Measurements from ENCODE around the gene SLC9A1.
A peak's percentile ranks its signal among the peaks of the same experiment; 100 is the strongest.

The SLC9A1 gene

DNA sequence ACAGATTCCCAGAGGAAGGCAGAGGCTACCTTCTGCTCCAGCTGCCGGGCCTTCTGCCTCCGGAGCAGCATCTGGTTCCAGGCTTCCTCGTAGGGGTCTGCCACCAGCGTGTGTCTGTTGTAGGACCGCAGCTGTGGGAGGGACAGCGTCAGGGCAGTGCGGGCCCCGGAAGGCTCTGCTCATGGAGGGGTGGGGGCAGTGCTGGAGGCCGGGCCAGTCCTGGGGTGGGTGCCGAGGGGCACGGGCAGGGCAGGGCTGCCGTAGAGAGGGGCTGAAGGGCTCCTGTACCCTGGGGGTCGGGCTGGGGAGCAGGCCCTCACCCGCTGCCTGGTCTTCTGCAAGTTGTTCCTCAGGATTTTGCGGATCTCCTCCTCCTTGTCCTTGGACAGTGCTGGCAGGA is 53.2 kb downstream of the SLC9A1 start:
- no peak overlapping the region for H3K9ac ChIP-seq (ENCODE audit: low read depth in 1 of 2, low read length in 2 of 2)
- peaks cover 14 to 21% of the 10 kb centered on the region in 2 donors for H3K36me3 ChIP-seq (ENCODE audit: control insufficient read depth in 2 of 2, insufficient read depth in 2 of 2, low read length in 2 of 2)
- no peak overlapping the region for H3K27ac ChIP-seq (ENCODE audit: low read depth in 2 of 2, low read length in 2 of 2)
- no peaks in the 10 kb centered on the region for H3K9me3 ChIP-seq (ENCODE audit: control insufficient read depth in 2 of 2, low read length in 2 of 2)
- H3K4me1 ChIP-seq (ENCODE audit: control insufficient read depth in 2 of 2, insufficient read depth in 2 of 2, low read length in 2 of 2), result peaks cover 11 to 15% of the 10 kb centered on the region in 2 donors
- no peak overlapping the region for H3K4me3 ChIP-seq (ENCODE audit: low read length in 2 of 2)
- no peaks in the 10 kb centered on the region for H3K27me3 ChIP-seq (ENCODE audit: control insufficient read depth in 2 of 2, insufficient read depth in 2 of 2, low read length in 2 of 2)

GRCh38 chr1:27101054-27101491 is 53.9 kb downstream of the SLC9A1 start:
- Histone ChIP-seq H3K36me3 (ENCODE audit: control insufficient read depth in 2 of 2, insufficient read depth in 2 of 2, low read length in 2 of 2) (peaks cover 11 to 20% of the 10 kb centered on the region in 2 donors), H3K27ac (ENCODE audit: low read depth in 2 of 2, low read length in 2 of 2) (no peak overlapping the region), H3K27me3 (ENCODE audit: control insufficient read depth in 2 of 2, insufficient read depth in 2 of 2, low read length in 2 of 2) (no peaks in the 10 kb centered on the region), H3K9ac (ENCODE audit: low read depth in 1 of 2, low read length in 2 of 2) (no peak overlapping the region), H3K9me3 (ENCODE audit: control insufficient read depth in 2 of 2, low read length in 2 of 2) (no peaks in the 10 kb centered on the region), H3K4me3 (ENCODE audit: low read length in 2 of 2) (no peak overlapping the region), H3K4me1 (ENCODE audit: control insufficient read depth in 2 of 2, insufficient read depth in 2 of 2, low read length in 2 of 2) (peaks cover 11 to 15% of the 10 kb centered on the region in 2 donors)

DNA sequence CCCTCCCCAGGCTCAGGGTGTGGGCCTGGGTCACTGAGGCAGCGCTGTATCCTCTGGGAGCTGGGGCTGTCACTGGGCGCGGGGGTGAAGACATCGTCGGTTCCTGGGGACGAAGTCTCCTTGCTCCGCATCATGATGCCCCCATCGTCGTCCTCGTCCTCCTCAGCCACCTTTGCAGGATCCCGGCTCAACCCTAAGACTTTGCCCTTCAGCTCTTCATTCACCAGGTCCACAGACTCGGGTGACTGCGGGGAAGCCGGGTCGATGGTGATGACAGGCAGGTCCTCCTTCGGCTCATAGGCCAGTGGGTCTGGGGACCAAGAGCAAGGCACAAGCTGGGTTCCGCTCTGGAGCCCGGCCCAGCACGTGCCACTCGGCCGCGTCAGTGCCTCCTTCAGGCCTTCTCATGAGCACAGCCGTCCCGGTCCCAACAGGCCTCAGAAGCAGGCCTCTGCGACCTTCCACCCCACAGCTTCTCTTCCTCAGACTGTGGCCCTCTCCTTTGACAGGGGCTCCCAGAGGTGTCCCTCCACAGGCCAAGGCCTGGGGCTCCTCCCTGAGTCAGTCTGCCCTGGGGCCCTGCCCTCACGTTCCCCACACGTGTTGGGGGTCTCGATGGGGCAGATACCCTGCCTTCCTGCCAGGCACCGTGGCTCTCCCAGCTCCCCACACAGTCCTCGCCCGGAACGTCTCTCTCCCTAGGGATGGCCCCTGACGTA is 54.4 kb downstream of the SLC9A1 start:
- H3K4me1 ChIP-seq (ENCODE audit: control insufficient read depth in 2 of 2, insufficient read depth in 2 of 2, low read length in 2 of 2), result peaks cover 11 to 15% of the 10 kb centered on the region in 2 donors
- no peaks in the 10 kb centered on the region for H3K9me3 ChIP-seq (ENCODE audit: control insufficient read depth in 2 of 2, low read length in 2 of 2)
- H3K4me3 ChIP-seq (ENCODE audit: low read length in 2 of 2), result no peak overlapping the region
- H3K27ac ChIP-seq (ENCODE audit: low read depth in 2 of 2, low read length in 2 of 2), result peak overlapping the region in 1 of 2 donors; percentile 9
- no peak overlapping the region for H3K9ac ChIP-seq (ENCODE audit: low read depth in 1 of 2, low read length in 2 of 2)
- H3K36me3 ChIP-seq (ENCODE audit: control insufficient read depth in 2 of 2, insufficient read depth in 2 of 2, low read length in 2 of 2), result peaks cover 11 to 14% of the 10 kb centered on the region in 2 donors
- no peaks in the 10 kb centered on the region for H3K27me3 ChIP-seq (ENCODE audit: control insufficient read depth in 2 of 2, insufficient read depth in 2 of 2, low read length in 2 of 2)

DNA sequence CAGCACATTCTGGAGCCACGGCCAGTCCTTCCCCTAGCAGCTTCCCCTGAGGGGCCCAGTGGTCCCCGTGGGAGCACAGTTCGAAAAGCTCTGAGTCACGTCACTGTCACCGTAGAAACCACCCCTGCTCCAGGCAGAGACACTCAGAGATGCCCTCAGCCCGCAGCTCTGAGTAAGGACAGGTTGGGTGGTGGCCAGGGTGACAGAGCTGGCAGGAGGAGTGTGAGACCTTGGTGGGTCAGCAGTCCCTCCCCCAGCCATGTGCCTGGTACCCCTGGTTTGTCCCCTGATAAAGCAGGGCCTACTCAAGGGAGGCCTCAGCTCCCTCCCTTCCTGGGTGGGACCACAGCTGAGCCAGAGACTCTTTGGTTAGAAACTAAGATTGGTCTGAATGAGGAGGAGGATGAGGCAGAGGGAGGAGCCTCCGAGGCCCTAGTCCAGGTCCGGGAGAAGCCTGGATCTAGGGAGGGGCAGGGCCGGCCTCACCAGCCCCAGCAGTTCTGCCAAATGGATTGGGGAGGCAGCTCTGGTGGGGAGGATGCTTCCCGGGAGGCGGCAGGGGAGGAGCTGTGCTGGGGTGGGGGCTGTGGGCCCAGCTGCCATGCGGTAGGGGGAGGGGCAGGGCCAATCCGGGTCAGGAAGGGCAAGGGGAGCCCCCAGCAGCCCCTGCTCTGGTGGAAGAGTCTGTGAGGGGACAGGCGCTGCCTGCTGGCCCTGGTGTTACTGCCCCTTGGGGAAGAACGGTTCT is 55.2 kb downstream of the SLC9A1 start:
- no peaks in the 10 kb centered on the region for H3K9me3 ChIP-seq (ENCODE audit: control insufficient read depth in 2 of 2, low read length in 2 of 2)
- H3K27me3 ChIP-seq (ENCODE audit: control insufficient read depth in 2 of 2, insufficient read depth in 2 of 2, low read length in 2 of 2), result no peaks in the 10 kb centered on the region
- peak overlapping the region in 1 of 2 donors; percentile 16 for H3K9ac ChIP-seq (ENCODE audit: low read depth in 1 of 2, low read length in 2 of 2)
- peaks cover 11 to 15% of the 10 kb centered on the region in 2 donors for H3K4me1 ChIP-seq (ENCODE audit: control insufficient read depth in 2 of 2, insufficient read depth in 2 of 2, low read length in 2 of 2)
- peak overlapping the region; percentile 43 to 56 for H3K27ac ChIP-seq (ENCODE audit: low read depth in 2 of 2, low read length in 2 of 2)
- peaks cover 9 to 12% of the 10 kb centered on the region in 2 donors for H3K36me3 ChIP-seq (ENCODE audit: control insufficient read depth in 2 of 2, insufficient read depth in 2 of 2, low read length in 2 of 2)
- H3K4me3 ChIP-seq (ENCODE audit: low read length in 2 of 2), result no peak overlapping the region

DNA sequence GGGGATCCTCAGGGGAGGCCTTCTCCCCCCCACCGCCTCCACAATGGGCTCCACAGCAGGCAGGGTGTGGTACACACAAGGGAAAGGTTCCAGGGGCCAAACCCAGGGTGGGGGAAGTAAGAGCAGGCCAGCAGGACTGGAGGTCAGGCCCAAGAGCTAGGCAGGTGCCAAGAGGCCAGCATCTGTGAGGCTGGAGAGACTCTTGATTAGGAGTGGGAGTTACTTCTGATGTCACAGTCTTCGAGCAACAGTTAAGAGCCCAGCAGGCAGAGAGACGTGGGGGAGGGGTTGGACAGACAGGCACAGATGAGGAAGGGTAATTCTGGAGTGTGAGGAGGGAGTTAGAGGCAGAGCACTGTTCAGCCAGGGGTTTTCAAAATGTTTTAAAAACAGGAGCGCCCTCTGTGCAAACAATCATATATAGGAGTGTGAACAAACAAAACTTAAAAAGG is 55.8 kb downstream of the SLC9A1 start:
- Histone ChIP-seq H3K36me3 (ENCODE audit: control insufficient read depth in 2 of 2, insufficient read depth in 2 of 2, low read length in 2 of 2) (peaks cover 8 to 9% of the 10 kb centered on the region in 2 donors), H3K27ac (ENCODE audit: low read depth in 2 of 2, low read length in 2 of 2) (peak overlapping the region; percentile 43 to 56), H3K9ac (ENCODE audit: low read depth in 1 of 2, low read length in 2 of 2) (no peak overlapping the region), H3K4me1 (ENCODE audit: control insufficient read depth in 2 of 2, insufficient read depth in 2 of 2, low read length in 2 of 2) (peaks cover 11 to 15% of the 10 kb centered on the region in 2 donors), H3K27me3 (ENCODE audit: control insufficient read depth in 2 of 2, insufficient read depth in 2 of 2, low read length in 2 of 2) (no peaks in the 10 kb centered on the region), H3K4me3 (ENCODE audit: low read length in 2 of 2) (no peak overlapping the region), H3K9me3 (ENCODE audit: control insufficient read depth in 2 of 2, low read length in 2 of 2) (no peaks in the 10 kb centered on the region)

- no peaks in the 10 kb centered on the region for H3K27me3 ChIP-seq (ENCODE audit: control insufficient read depth in 2 of 2, insufficient read depth in 2 of 2, low read length in 2 of 2)
- H3K4me3 ChIP-seq (ENCODE audit: low read length in 2 of 2), result no peak overlapping the region
- peaks cover 8 to 9% of the 10 kb centered on the region in 2 donors for H3K36me3 ChIP-seq (ENCODE audit: control insufficient read depth in 2 of 2, insufficient read depth in 2 of 2, low read length in 2 of 2)
- no peaks in the 10 kb centered on the region for H3K9me3 ChIP-seq (ENCODE audit: control insufficient read depth in 2 of 2, low read length in 2 of 2)
- H3K9ac ChIP-seq (ENCODE audit: low read depth in 1 of 2, low read length in 2 of 2), result no peak overlapping the region
- H3K4me1 ChIP-seq (ENCODE audit: control insufficient read depth in 2 of 2, insufficient read depth in 2 of 2, low read length in 2 of 2), result peaks cover 11 to 15% of the 10 kb centered on the region in 2 donors
- H3K27ac ChIP-seq (ENCODE audit: low read depth in 2 of 2, low read length in 2 of 2), result peak overlapping the region; percentile 43 to 56
These were observed 56.3 kb downstream of the SLC9A1 start for GRCh38 chr1:27098431-27099134.

- Histone ChIP-seq H3K9ac (ENCODE audit: low read depth in 1 of 2, low read length in 2 of 2) (no peak overlapping the region), H3K27me3 (ENCODE audit: control insufficient read depth in 2 of 2, insufficient read depth in 2 of 2, low read length in 2 of 2) (no peaks in the 10 kb centered on the region), H3K27ac (ENCODE audit: low read depth in 2 of 2, low read length in 2 of 2) (no peak overlapping the region), H3K4me1 (ENCODE audit: control insufficient read depth in 2 of 2, insufficient read depth in 2 of 2, low read length in 2 of 2) (peaks cover 11 to 15% of the 10 kb centered on the region in 2 donors), H3K9me3 (ENCODE audit: control insufficient read depth in 2 of 2, low read length in 2 of 2) (no peaks in the 10 kb centered on the region), H3K4me3 (ENCODE audit: low read length in 2 of 2) (no peak overlapping the region), H3K36me3 (ENCODE audit: control insufficient read depth in 2 of 2, insufficient read depth in 2 of 2, low read length in 2 of 2) (peaks cover 8 to 9% of the 10 kb centered on the region in 2 donors)
These were observed 57.4 kb downstream of the SLC9A1 start for GRCh38 chr1:27097484-27097917.

- Histone ChIP-seq H3K9me3 (ENCODE audit: control insufficient read depth in 2 of 2, low read length in 2 of 2) (no peaks in the 10 kb centered on the region), H3K4me1 (ENCODE audit: control insufficient read depth in 2 of 2, insufficient read depth in 2 of 2, low read length in 2 of 2) (peaks cover 11 to 15% of the 10 kb centered on the region in 2 donors)
These were observed 59.3 kb downstream of the SLC9A1 start for GRCh38 chr1:27095576-27095975.

GRCh38 chr1:27092888-27093287 is 62.0 kb downstream of the SLC9A1 start:
- H3K9ac ChIP-seq (ENCODE audit: low read depth in 1 of 2, low read length in 2 of 2), result no peak overlapping the region
- H3K27ac ChIP-seq (ENCODE audit: low read depth in 2 of 2, low read length in 2 of 2), result no peak overlapping the region
- H3K4me3 ChIP-seq (ENCODE audit: low read length in 2 of 2), result no peak overlapping the region
- H3K27me3 ChIP-seq (ENCODE audit: control insufficient read depth in 2 of 2, insufficient read depth in 2 of 2, low read length in 2 of 2), result no peaks in the 10 kb centered on the region
- H3K36me3 ChIP-seq (ENCODE audit: control insufficient read depth in 2 of 2, insufficient read depth in 2 of 2, low read length in 2 of 2), result no peaks in the 10 kb centered on the region
- H3K4me1 ChIP-seq (ENCODE audit: control insufficient read depth in 2 of 2, insufficient read depth in 2 of 2, low read length in 2 of 2), result no peaks in the 10 kb centered on the region
- H3K9me3 ChIP-seq (ENCODE audit: control insufficient read depth in 2 of 2, low read length in 2 of 2), result no peaks in the 10 kb centered on the region

More at GRCh38 chr1:27095576-27095975, 59.3 kb downstream of the SLC9A1 start:
- Histone ChIP-seq H3K27me3 (ENCODE audit: control insufficient read depth in 2 of 2, insufficient read depth in 2 of 2, low read length in 2 of 2) (no peaks in the 10 kb centered on the region), H3K36me3 (ENCODE audit: control insufficient read depth in 2 of 2, insufficient read depth in 2 of 2, low read length in 2 of 2) (peaks cover 0 to 2% of the 10 kb centered on the region in 2 donors), H3K4me3 (ENCODE audit: low read length in 2 of 2) (no peak overlapping the region), H3K9ac (ENCODE audit: low read depth in 1 of 2, low read length in 2 of 2) (no peak overlapping the region), H3K27ac (ENCODE audit: low read depth in 2 of 2, low read length in 2 of 2) (no peak overlapping the region)

Data from mucosa of rectum (tissue), 2 donors.